ENCODE data around the gene TNFSF9.
A peak's percentile ranks its signal among the peaks of the same experiment; 100 is the strongest.
"Not testable (repeated sequence)": the region's sequence is repeated elsewhere in the genome, so short reads cannot be mapped to it uniquely, and the experiment has no call there.

Gene TNFSF9

DNA sequence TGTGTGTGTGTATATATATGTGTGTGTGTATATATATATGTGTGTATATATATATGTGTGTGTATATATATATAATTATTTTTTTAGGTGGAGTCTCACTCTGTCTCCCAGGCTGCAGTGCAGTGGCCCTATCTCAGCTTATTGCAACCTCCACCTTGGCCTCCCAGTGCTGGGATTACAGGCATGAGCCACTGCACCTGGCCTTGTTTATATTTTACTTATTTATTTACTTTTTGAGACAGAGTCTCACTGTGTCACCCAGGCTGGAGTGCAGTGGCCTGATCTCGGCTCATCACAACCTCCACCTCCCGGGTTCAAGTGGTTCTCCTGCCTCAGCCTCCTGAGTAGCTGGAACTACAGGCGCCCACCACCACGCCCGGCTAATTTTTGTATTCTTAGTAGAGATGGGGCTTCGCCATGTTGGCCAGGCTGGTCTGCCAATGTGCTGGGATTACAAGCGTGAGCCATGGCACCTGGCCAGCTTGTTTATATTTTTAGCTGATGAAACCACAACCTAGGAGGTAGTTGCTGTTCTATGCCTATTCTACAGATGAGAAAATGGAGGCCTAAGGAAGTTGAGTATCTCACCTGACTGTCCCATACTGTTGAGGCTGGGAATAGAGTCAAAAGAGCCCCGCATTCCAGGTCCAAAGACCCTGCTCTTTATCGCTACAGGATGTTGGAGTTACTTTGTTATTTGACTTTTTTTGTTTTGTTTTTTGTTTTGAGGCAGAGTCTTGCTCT lies 22.6 kb upstream of the TNFSF9 start:
- not testable (repeated sequence) for DNase-seq

GRCh38 chr19:6509118-6509971 lies 21.5 kb upstream of the TNFSF9 start:
- DNase-seq: no peak

DNA sequence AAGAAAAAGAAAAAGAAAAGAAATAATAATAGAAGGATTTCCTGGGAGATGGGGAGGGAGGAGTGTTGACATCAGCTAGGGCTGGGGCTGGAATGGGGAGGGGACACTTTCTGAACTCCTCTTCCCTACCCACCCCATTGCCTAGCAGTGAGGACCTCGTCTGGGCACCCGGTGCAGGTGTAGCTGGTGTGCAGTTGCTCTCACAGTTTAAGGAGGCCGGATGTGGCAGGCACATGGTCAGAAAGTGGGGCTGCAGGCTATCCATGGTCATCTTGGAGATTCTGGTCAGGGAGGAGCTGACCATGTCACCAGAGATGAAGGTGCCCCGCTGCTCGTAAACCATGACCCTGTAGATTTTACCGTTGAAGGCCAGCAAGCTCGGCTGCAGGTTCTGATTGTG lies 20.2 kb upstream of the TNFSF9 start:
- no peak for DNase-seq

- DNase-seq: no peak
Measured at GRCh38 chr19:6514089-6514488, 16.7 kb upstream of the TNFSF9 start.

- no peak for DNase-seq
Measured at GRCh38 chr19:6514926-6515544, 15.8 kb upstream of the TNFSF9 start.

DNA sequence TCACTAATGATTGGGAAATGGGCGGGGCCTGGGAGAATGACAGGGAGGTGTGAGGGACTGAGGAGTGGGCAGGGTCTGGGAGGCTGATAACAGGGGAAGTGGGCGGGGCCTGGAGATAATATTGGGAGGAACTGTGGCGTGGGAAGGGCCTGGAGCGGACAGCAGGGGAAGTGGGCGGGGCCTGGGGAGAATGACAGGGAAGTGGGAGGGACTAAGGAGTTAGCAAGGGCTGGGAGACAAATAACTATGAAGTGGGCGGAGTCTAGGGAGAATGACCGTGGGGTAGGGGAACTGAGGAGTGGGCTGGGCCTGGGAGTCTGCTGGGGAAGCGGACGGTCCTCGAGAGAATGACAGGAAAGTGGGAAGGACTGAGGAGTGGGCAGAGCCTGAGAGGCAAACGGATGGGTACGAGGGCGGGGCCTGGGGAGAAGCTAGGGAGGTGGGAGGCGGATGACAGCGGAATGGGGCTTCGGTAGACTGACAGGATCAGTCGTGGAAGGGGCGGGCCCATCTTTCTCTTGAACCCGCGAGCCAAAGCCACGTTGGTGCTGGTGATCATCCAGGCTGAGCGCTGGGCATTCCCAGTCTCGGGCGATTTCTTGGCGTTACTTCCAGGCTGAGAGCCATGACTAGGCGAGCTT lies 14.7 kb upstream of the TNFSF9 start:
- DNase-seq: peak; percentile 60

GRCh38 chr19:6516659-6517291 lies 14.1 kb upstream of the TNFSF9 start:
- peak; percentile 96 for DNase-seq

GRCh38 chr19:6518145-6518911 lies 12.5 kb upstream of the TNFSF9 start:
- no peak for DNase-seq

- DNase-seq: no peak
Measured at GRCh38 chr19:6519289-6519688, 11.5 kb upstream of the TNFSF9 start.

GRCh38 chr19:6521718-6522646 lies 8.8 kb upstream of the TNFSF9 start:
- DNase-seq: peak; percentile 35

GRCh38 chr19:6522712-6523111 lies 8.1 kb upstream of the TNFSF9 start:
- DNase-seq: no peak

DNA sequence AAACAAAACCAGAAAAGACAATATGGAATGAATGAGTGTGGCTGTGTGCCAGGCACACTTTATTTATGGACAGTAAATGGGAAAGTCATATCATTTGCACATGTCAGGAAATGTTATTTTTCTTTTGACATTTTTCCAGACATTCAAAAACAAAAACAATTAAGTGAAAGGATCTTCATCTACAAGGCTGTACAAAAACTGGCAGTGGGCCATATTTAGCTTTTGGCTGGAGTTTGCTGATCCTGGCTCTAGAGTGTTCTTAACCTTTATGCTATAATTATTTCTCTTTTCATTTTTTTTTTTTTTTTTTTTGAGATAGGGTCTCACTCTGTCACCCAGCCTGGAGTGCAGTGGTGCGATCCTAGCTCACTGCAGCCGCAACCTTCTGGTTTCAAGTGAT lies 6.5 kb upstream of the TNFSF9 start:
- no peak for DNase-seq

GRCh38 chr19:6527893-6528543 lies 2.8 kb upstream of the TNFSF9 start:
- DNase-seq: no peak

GRCh38 chr19:6528544-6529121 lies 2.2 kb upstream of the TNFSF9 start:
- no peak for DNase-seq

- no peak for DNase-seq
Measured at GRCh38 chr19:6529351-6529750, 1.5 kb upstream of the TNFSF9 start.

DNA sequence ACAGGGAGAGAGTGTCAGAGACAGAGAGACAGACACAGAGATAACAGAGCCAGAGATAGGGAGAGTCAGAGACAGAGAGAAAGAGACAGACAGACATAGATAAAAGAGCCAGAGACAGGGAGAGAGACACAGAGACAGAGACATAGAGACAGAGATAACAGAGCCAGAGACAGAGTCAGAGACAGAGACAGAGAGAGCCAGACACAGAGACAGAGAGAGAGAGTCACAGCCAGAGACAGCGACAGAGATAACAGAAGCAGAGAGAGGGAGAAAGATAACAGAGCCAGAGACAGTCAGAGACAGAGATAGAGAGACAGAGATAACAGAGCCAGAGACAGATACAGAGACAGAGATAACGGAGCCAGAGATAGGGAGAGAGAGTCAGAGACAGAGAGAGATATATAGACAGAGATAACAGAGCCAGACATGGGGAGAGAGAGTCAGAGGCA lies 865 bp upstream of the TNFSF9 start:
- DNase-seq: no peak

- no peak for DNase-seq
Measured at GRCh38 chr19:6531163-6531955, 533 bp downstream of the TNFSF9 start.

- DNase-seq: no peak
Measured at GRCh38 chr19:6531956-6532243, 1.1 kb downstream of the TNFSF9 start.

Data from stimulated activated CD4-positive, alpha-beta T cell treated with anti-CD3 and anti-CD28 coated beads, Interleukin-4, amount 100 ng/mL, for 1 hour (primary cell).